Peyer's patch (tissue), 4 donors: Measurements from ENCODE around the gene LILRB2. TPM values are rescaled to one million over a fixed set of nuclear protein-coding genes. Genes with fewer than 3 reads are reported as not detected.

ENCODE experiments used
- DNase-seq, 3 donors: peaks; one replicate each; pipeline ENCODE4 v3.0.0-alpha.2; 2017 to 2019
- H3K27ac ChIP-seq, 4 donors: fragments of 200-600 bp; sonication (generic); one replicate each; pipeline ENCODE4 v1.5.1; 2016 to 2019
- H3K27me3 ChIP-seq, 2 donors: fragments of 200-600 bp; sonication (generic); one replicate each; pipeline ENCODE4 v1.5.1; 2019
- H3K36me3 ChIP-seq, 3 donors: fragments of 200-600 bp; sonication (generic); one replicate each; pipeline ENCODE4 v1.5.1; 2016 to 2019
- H3K4me1 ChIP-seq, 4 donors: fragments of 200-600 bp; sonication (generic); one replicate each; pipeline ENCODE4 v1.5.1; 2016 to 2019
- H3K4me3 ChIP-seq, 4 donors: fragments of 200-600 bp; sonication (generic); 1 replicate in 3 of 4; 2 replicates in 1 of 4; pipeline ENCODE4 v1.5.1; 2016 to 2019; ENCODE audit warnings: mild to moderate bottlenecking in 1 of 4
- H3K9me3 ChIP-seq, 4 donors: fragments of 200-600 bp; sonication (generic); one replicate each; pipeline ENCODE4 v1.5.1; 2016 to 2019; ENCODE audit warnings: mild to moderate bottlenecking in 1 of 4
- CTCF ChIP-seq, 6 experiments: fragments of 450-650 bp in 4 of 6; fragments of 200-600 bp in 2 of 6; sonication (generic) in 1 of 6; IDR thresholded peaks; one replicate each; pipeline ENCODE4 v1.5.1; 2017 to 2019; ENCODE audit warnings: antibody characterized with exemption in 6 of 6, mild to moderate bottlenecking in 3 of 6, moderate library complexity in 1 of 6
- POLR2A ChIP-seq, 2 donors: fragments of 450-650 bp; IDR thresholded peaks; one replicate each; pipeline ENCODE4 v1.5.1; 2017; ENCODE audit warnings: antibody characterized with exemption in 2 of 2, mild to moderate bottlenecking in 2 of 2, moderate library complexity in 2 of 2
- total RNA-seq, 4 donors: library from RNA; depleted of rRNA; stranded (reverse); fragments of >200 nt; gene quantifications; one replicate each; pipeline ENCODE4 v1.1.0, GENCODE V29; 2016

LILRB2 gene
- total RNA-seq, 4 donors from 2014 or later, result 0.53 to 11.6 (median 1.6) TPM

GRCh38 chr19:54262066-54262465, 18.8 kb downstream of the LILRB2 start:
- Histone ChIP-seq H3K27ac (no peak overlapping the region), H3K9me3 (no peaks in the 10 kb centered on the region), H3K4me1 (no peaks in the 10 kb centered on the region), H3K27me3 (no peaks in the 10 kb centered on the region), H3K4me3 (no peak overlapping the region), H3K36me3 (no peaks in the 10 kb centered on the region)
- no peak for TF ChIP-seq POLR2A (IDR thresholded peaks at IDR 0.05)
- TF ChIP-seq CTCF (IDR thresholded peaks at IDR 0.05), result no peak
- DNase-seq, result peak in 1 of 3 donors; percentile 37

GRCh38 chr19:54257116-54257480, 23.8 kb downstream of the LILRB2 start, which contains the start of gene LILRB5:
LILRB5 (minus strand) TSS chr19:54257273; CDS start chr19:54257193, 80 bp downstream.
- H3K36me3 ChIP-seq, result no peaks in the 10 kb centered on the region
- H3K4me1 ChIP-seq, result no peaks in the 10 kb centered on the region
- H3K4me3 ChIP-seq, result peak within 1 kb of the TSS in 1 of 4 donors; percentile 15
- no peaks in the 10 kb centered on the region for H3K9me3 ChIP-seq
- peak in 1 of 3 donors; percentile 46 for DNase-seq
- no peak within 1 kb of the TSS for H3K27ac ChIP-seq
- no peaks in the 10 kb centered on the region for H3K27me3 ChIP-seq
- TF ChIP-seq CTCF (IDR thresholded peaks at IDR 0.05) (no peak), POLR2A (IDR thresholded peaks at IDR 0.05) (no peak)

GRCh38 chr19:54256250-54257115, 24.4 kb downstream of the LILRB2 start:
- no peak overlapping the region for H3K27ac ChIP-seq
- H3K4me1 ChIP-seq, result no peaks in the 10 kb centered on the region
- no peaks in the 10 kb centered on the region for H3K36me3 ChIP-seq
- no peaks in the 10 kb centered on the region for H3K9me3 ChIP-seq
- TF ChIP-seq CTCF (IDR thresholded peaks at IDR 0.05) (no peak), POLR2A (IDR thresholded peaks at IDR 0.05) (no peak)
- peak in 1 of 3 donors; percentile 34 for DNase-seq
- H3K4me3 ChIP-seq, result peak overlapping the region in 1 of 4 donors; percentile 15
- no peaks in the 10 kb centered on the region for H3K27me3 ChIP-seq

DNA sequence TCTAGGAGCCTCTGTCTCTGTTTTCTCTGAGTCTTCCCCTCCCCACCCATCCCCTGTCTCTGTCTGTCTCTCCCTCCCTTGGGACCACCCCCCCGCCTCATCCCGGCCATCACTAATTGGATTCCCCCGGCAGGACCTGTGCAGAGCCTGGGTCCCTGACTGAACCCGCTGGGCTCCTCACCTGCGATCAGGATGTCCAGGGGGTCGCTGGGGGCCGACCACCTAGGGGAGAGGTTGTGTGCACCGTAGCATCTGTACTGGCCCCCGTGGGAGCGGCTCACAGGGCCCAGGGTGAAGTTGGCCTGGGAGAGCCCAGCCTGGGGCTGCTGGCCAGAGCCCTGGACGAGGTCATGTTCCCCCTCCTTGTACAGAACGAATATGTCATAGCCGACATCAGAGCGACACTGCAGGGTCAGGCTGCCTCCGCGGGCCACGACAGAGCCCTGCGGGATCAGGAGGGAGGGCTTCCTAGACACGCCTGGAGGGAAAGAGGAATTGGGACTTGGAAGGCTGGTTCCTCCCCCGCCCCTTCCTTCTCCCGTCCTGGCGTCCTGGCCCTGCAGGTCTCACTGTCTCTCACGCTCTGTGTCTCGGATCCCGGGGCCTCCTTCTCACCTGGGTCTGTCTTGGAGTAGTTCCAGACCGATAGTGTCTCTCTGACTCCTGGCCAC, 25.7 kb downstream of the LILRB2 start:
- Histone ChIP-seq H3K36me3 (no peaks in the 10 kb centered on the region), H3K27ac (no peak overlapping the region), H3K4me1 (no peaks in the 10 kb centered on the region), H3K9me3 (no peaks in the 10 kb centered on the region), H3K27me3 (no peaks in the 10 kb centered on the region), H3K4me3 (no peak overlapping the region)
- DNase-seq, result peak in 1 of 3 donors; percentile 45
- no peak for TF ChIP-seq POLR2A (IDR thresholded peaks at IDR 0.05)
- TF ChIP-seq CTCF (IDR thresholded peaks at IDR 0.05), result no peak

- no peak overlapping the region for H3K27ac ChIP-seq
- peak in 1 of 3 donors; percentile 43 for DNase-seq
- TF ChIP-seq POLR2A (IDR thresholded peaks at IDR 0.05) (no peak), CTCF (IDR thresholded peaks at IDR 0.05) (no peak)
- H3K4me1 ChIP-seq, result no peaks in the 10 kb centered on the region
- no peaks in the 10 kb centered on the region for H3K9me3 ChIP-seq
- no peak overlapping the region for H3K4me3 ChIP-seq
- H3K27me3 ChIP-seq, result no peaks in the 10 kb centered on the region
- H3K36me3 ChIP-seq, result no peaks in the 10 kb centered on the region
Observed at GRCh38 chr19:54254195-54254906, 26.6 kb downstream of the LILRB2 start.
